H1 (cell line): Measurements from ENCODE around the gene FERMT2. TPM values are rescaled to one million over a fixed set of nuclear protein-coding genes. Genes with fewer than 3 reads are reported as not detected.

Experiments used
- CTCF ChIA-PET: fragments of 300-600 bp; sonication (Branson Sonifier 250); formaldehyde crosslinking; loops from one replicate; lab custom pipeline; 2021; ENCODE audit not compliant: partially characterized antibody; lab: Charles Lee
- POLR2A ChIA-PET: fragments of 300-600 bp; sonication (Branson Sonifier 250); formaldehyde crosslinking; loops from one replicate; lab custom pipeline; 2021; ENCODE audit warnings: inconsistent platforms; ENCODE audit not compliant: partially characterized antibody; lab: Charles Lee
- DNase-seq, 2 experiments: peaks; one replicate each; pipeline versions ENCODE4 v3.0.0 to v3.0.0-alpha.2; 2010 to 2022; ENCODE audit warnings: low spot score in 2 of 2, low read depth in 1 of 2, mixed read lengths in 1 of 2
- FAIRE-seq: peaks from 2 replicates; lab custom pipeline; 2011; peaks lifted over from hg19 to GRCh38; lab: Jason Lieb, UNC
- H2AFZ ChIP-seq: 2 replicates; pipeline ENCODE4 v1.8.1; 2012; ENCODE audit warnings: low read length, inconsistent platforms
- H2AK5ac ChIP-seq: 2 replicates; pipeline ENCODE4 v1.6.1; 2013; ENCODE audit warnings: low read depth, low read length
- H2BK120ac ChIP-seq: replicated peaks from 2 replicates; pipeline ENCODE3; 2013; ENCODE audit warnings: low read depth, low read length, inconsistent platforms
- H2BK12ac ChIP-seq: 2 replicates; pipeline ENCODE4 v1.6.1; 2013; ENCODE audit warnings: low read depth, low read length
- H2BK15ac ChIP-seq: 2 replicates; pipeline ENCODE4 v1.6.1; 2013; ENCODE audit warnings: low read length
- H2BK20ac ChIP-seq: 2 replicates; pipeline ENCODE4 v1.6.1; 2013; ENCODE audit warnings: low read length
- H2BK5ac ChIP-seq: 2 replicates; pipeline ENCODE4 v1.6.1; 2013; ENCODE audit warnings: low read depth, low read length
- H3K14ac ChIP-seq: 2 replicates; pipeline ENCODE4 v1.6.1; 2013; ENCODE audit warnings: inconsistent platforms; ENCODE audit not compliant: insufficient read length
- H3K18ac ChIP-seq: 2 replicates; pipeline ENCODE4 v1.6.1; 2013; ENCODE audit warnings: low read length; ENCODE audit errors: extremely low read depth
- H3K23ac ChIP-seq: 2 replicates; pipeline ENCODE4 v1.6.1; 2013; ENCODE audit warnings: inconsistent platforms; ENCODE audit not compliant: insufficient read length
- H3K23me2 ChIP-seq: 2 replicates; pipeline ENCODE4 v1.6.1; 2013; ENCODE audit warnings: low read depth, low read length
- H3K27ac ChIP-seq: 2 replicates; pipeline ENCODE4 v1.6.1; 2011; ENCODE audit warnings: low read depth, low read length, inconsistent platforms
- H3K27me3 ChIP-seq, 4 experiments: replicated peaks in 1 of 4; 1 replicate in 1 of 4; 2 replicates in 3 of 4; pipeline versions ENCODE4 v1.6.1 to v1.8.1; 2011 to 2013; ENCODE audit warnings: low read length in 3 of 4, mild to moderate bottlenecking in 3 of 4, inconsistent platforms in 2 of 4, mixed read lengths in 2 of 4, moderate library complexity in 1 of 4; ENCODE audit not compliant: control insufficient read depth in 3 of 4, insufficient read depth in 3 of 4; ENCODE audit errors: extremely low read depth in 1 of 4
- H3K36me3 ChIP-seq, 4 experiments: 2 replicates each; pipeline versions ENCODE4 v1.6.1 to v1.8.1; 2011 to 2013; ENCODE audit warnings: mild to moderate bottlenecking in 4 of 4, low read length in 3 of 4, moderate library complexity in 2 of 4, control low read depth in 1 of 4, inconsistent platforms in 1 of 4; ENCODE audit not compliant: insufficient read depth in 4 of 4, control insufficient read depth in 2 of 4
- H3K4ac ChIP-seq: replicated peaks from 2 replicates; pipeline ENCODE3; 2013; ENCODE audit warnings: low read length, low read depth, mixed read lengths, inconsistent platforms; ENCODE audit not compliant: insufficient read length
- H3K4me1 ChIP-seq, 4 experiments: replicated peaks in 1 of 4; 1 replicate in 1 of 4; 2 replicates in 3 of 4; pipeline versions ENCODE4 v1.6.1 to v1.8.1; 2011 to 2013; ENCODE audit warnings: low read length in 3 of 4, inconsistent platforms in 2 of 4, mixed read lengths in 1 of 4; ENCODE audit not compliant: insufficient read depth in 4 of 4, control insufficient read depth in 3 of 4
- H3K4me2 ChIP-seq, 2 experiments: 2 replicates each; pipeline versions ENCODE4 v1.6.1 to v1.8.1; 2011 to 2013; ENCODE audit warnings: low read depth in 2 of 2, low read length in 2 of 2, control low read depth in 1 of 2, inconsistent platforms in 1 of 2, mild to moderate bottlenecking in 1 of 2; ENCODE audit not compliant: insufficient read depth in 1 of 2
- H3K4me3 ChIP-seq, 4 experiments: fragments of 200-600, 300-600 bp in 1 of 4; sonication (generic), shearing (Covaris generic), sonication (Bioruptor Twin) in 1 of 4; 2 replicates each; pipeline versions ENCODE4 v1.5.1 to v1.8.1; 2011 to 2016; ENCODE audit warnings: low read length in 4 of 4, low read depth in 3 of 4, control low read depth in 2 of 4, inconsistent platforms in 2 of 4, mild to moderate bottlenecking in 2 of 4, mixed read lengths in 1 of 4, moderate library complexity in 1 of 4; ENCODE audit not compliant: insufficient read depth in 2 of 4; ENCODE audit errors: extremely low read depth in 1 of 4
- H3K56ac ChIP-seq: replicated peaks from 2 replicates; pipeline ENCODE3; 2013; ENCODE audit warnings: low read depth, mild to moderate bottlenecking, mixed read lengths, low read length, inconsistent platforms; ENCODE audit not compliant: insufficient read length
- H3K79me1 ChIP-seq: 2 replicates; pipeline ENCODE4 v1.6.1; 2013; ENCODE audit warnings: low read depth, low read length, control low read depth
- H3K79me2 ChIP-seq, 2 experiments: 2 replicates each; pipeline versions ENCODE4 v1.6.1 to v1.8.1; 2012 to 2013; ENCODE audit warnings: low read length in 2 of 2, mild to moderate bottlenecking in 2 of 2, inconsistent platforms in 1 of 2; ENCODE audit not compliant: insufficient read depth in 2 of 2, control insufficient read depth in 1 of 2
- H3K9ac ChIP-seq, 4 experiments: replicated peaks in 1 of 4; 1 replicate in 1 of 4; 2 replicates in 3 of 4; pipeline versions ENCODE4 v1.6.1 to v1.8.1; 2011 to 2013; ENCODE audit warnings: low read depth in 3 of 4, low read length in 3 of 4, control low read depth in 2 of 4, mild to moderate bottlenecking in 2 of 4, moderate library complexity in 2 of 4, inconsistent platforms in 1 of 4; ENCODE audit errors: extremely low read depth in 1 of 4
- H3K9me3 ChIP-seq, 2 experiments: 2 replicates each; pipeline versions ENCODE4 v1.6.1 to v1.8.1; 2012 to 2013; ENCODE audit warnings: mild to moderate bottlenecking in 2 of 2, moderate library complexity in 2 of 2, control low read depth in 1 of 2, inconsistent platforms in 1 of 2, low read depth in 1 of 2, low read length in 1 of 2, mixed read lengths in 1 of 2; ENCODE audit not compliant: insufficient read depth in 2 of 2
- H4K20me1 ChIP-seq, 2 experiments: replicated peaks in 1 of 2; 2 replicates each; pipeline versions ENCODE3 to v1.8.1; 2011 to 2013; ENCODE audit warnings: inconsistent platforms in 2 of 2, low read length in 2 of 2, mild to moderate bottlenecking in 1 of 2; ENCODE audit not compliant: insufficient read depth in 2 of 2, control insufficient read depth in 1 of 2
- H4K5ac ChIP-seq: 2 replicates; pipeline ENCODE4 v1.6.1; 2013; ENCODE audit warnings: low read length, low read depth, mixed read lengths, inconsistent platforms; ENCODE audit not compliant: insufficient read length
- H4K8ac ChIP-seq: 2 replicates; pipeline ENCODE4 v1.8.0; 2013; ENCODE audit warnings: mild to moderate bottlenecking, moderate library complexity, low read length, inconsistent platforms; ENCODE audit not compliant: insufficient read depth; ENCODE audit errors: extremely low read depth
- H4K91ac ChIP-seq: replicated peaks from 2 replicates; pipeline ENCODE3; 2013; ENCODE audit warnings: low read length, mixed read lengths, inconsistent platforms; ENCODE audit not compliant: insufficient read length
- ASH2L ChIP-seq: fragments of 200-600, 300-600 bp; sonication (generic); IDR thresholded peaks from one replicate; pipeline ENCODE4 v1.7.1; 2017; ENCODE audit warnings: low read length
- BCL11A ChIP-seq, 2 experiments: IDR thresholded peaks; one replicate each; pipeline ENCODE4 v1.6.1; 2011; ENCODE audit warnings: low read depth in 2 of 2, low read length in 2 of 2, mild to moderate bottlenecking in 2 of 2
- BRCA1 ChIP-seq: IDR thresholded peaks from 2 replicates; pipeline ENCODE4 v1.6.1; 2012; ENCODE audit warnings: low read depth, low read length, improper control_type of control experiment
- CBX8 ChIP-seq: fragments of 300-800, 300-1000 bp; sonication (generic); IDR thresholded peaks from 2 replicates; pipeline ENCODE4 v1.7.1; 2016; ENCODE audit warnings: low read depth, low read length, borderline replicate concordance
- JUND ChIP-seq: IDR thresholded peaks from 2 replicates; pipeline ENCODE4 v1.6.1; 2011; ENCODE audit warnings: mild to moderate bottlenecking, improper control_type of control experiment, low read length
- RFX5 ChIP-seq: IDR thresholded peaks from 2 replicates; pipeline ENCODE4 v1.6.1; 2011; ENCODE audit warnings: low read depth, low read length, improper control_type of control experiment, borderline replicate concordance
- SAP30 ChIP-seq: fragments of 300-600 bp; sonication (generic); IDR thresholded peaks from 2 replicates; pipeline ENCODE4 v1.7.1; 2012; ENCODE audit warnings: low read length, moderate library complexity, mild to moderate bottlenecking, inconsistent platforms; ENCODE audit not compliant: insufficient read depth, insufficient replicate concordance
- SIN3A ChIP-seq, 2 experiments: IDR thresholded peaks in 1 of 2; conservative IDR thresholded peaks in 1 of 2; 2 replicates each; pipeline ENCODE4 v1.6.1; 2011 to 2012; ENCODE audit warnings: low read length in 2 of 2, improper control_type of control experiment in 1 of 2, low read depth in 1 of 2, mild to moderate bottlenecking in 1 of 2
- SIRT6 ChIP-seq: IDR thresholded peaks from one replicate; pipeline ENCODE4 v1.7.1; 2012; ENCODE audit warnings: low read length, inconsistent platforms
- YY1 ChIP-seq: IDR thresholded peaks from 2 replicates; pipeline ENCODE4 v1.6.1; 2011; ENCODE audit warnings: low read depth, mild to moderate bottlenecking, low read length
- WGBS, 2 experiments: shearing (Covaris generic) in 1 of 2; methylation state at CpG; one replicate each; pipeline versions ENCODE4 v1.1.6 to v1.1.7; 2013 to 2015; ENCODE audit warnings: low lambda C conversion rate in 2 of 2, mixed read lengths in 2 of 2, inconsistent platforms in 1 of 2, low coverage in 1 of 2, missing lambda C conversion rate in 1 of 2; ENCODE audit not compliant: insufficient replicate concordance in 2 of 2, insufficient coverage in 1 of 2, insufficient read length in 1 of 2; ENCODE audit errors: extremely low coverage in 1 of 2, missing lambda C conversion rate in 1 of 2; 5-methylcytosine and 5-hydroxymethylcytosine counted together
- polyA plus RNA-seq, 7 experiments: library from polyadenylated mRNA; depleted of rRNA in 3 of 7; stranded (reverse) in 5 of 7; unstranded in 2 of 7; fragments of >200 nt in 5 of 7; fragments of 200-250 nt in 2 of 7; gene quantifications; 1 replicate in 5 of 7; 2 replicates in 1 of 7; 4 replicates in 1 of 7; pipeline versions ENCODE4 v1.2.1 to v1.2.3, GENCODE V29; 2011 to 2013; ENCODE audit warnings: missing spikeins in 2 of 7, mixed read lengths in 2 of 7
- total RNA-seq: library from RNA; stranded (reverse); fragmentation: NEBNext Ultra II Directional; extraction: Animal tissue kit (Norgen Biotek cat#: 25700); gene quantifications from 2 replicates; pipeline ENCODE4 v1.2.1, GENCODE V29; 2021
- TF ChIP-seq, protein P1 (sequence below): IDR thresholded peaks from 2 replicates; pipeline ENCODE4 v1.6.1; 2012; ENCODE audit warnings: inconsistent platforms
- TF ChIP-seq, protein P2 (sequence below), 3 experiments: IDR thresholded peaks; 1 replicate in 2 of 3; 2 replicates in 1 of 3; pipeline versions ENCODE4 v1.5.1 to v1.6.1; 2011; ENCODE audit warnings: low read length in 3 of 3, mild to moderate bottlenecking in 3 of 3, inconsistent platforms in 2 of 3, low read depth in 1 of 3, moderate library complexity in 1 of 3; ENCODE audit not compliant: insufficient read depth in 1 of 3; ENCODE audit errors: control extremely low read depth in 1 of 3

FERMT2 gene
- total and polyA plus RNA-seq, 2 of the 8 experiments (the other 6 are each of a cell fraction or from before 2014, with no cell fraction given) = 53.3 to 142 TPM

DNA sequence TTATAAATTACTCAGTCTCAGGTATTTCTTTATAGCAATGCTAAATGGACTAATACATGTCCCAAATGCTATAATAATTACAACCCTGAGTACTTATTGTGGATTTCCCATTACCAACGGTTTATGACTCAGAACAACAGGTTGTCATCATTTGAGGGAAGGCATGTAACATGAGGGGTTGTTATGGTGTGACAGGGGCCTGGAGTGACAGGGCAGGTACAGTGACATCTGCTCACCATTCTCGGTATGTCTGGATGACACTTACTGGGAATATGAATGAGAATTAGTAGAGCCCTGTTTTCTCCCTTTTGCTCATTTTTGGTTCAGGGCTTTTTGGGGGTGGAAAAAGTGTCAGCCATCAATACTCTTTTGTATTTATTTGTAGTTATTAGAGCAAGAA is 36.2 kb upstream of the FERMT2 start:
- no peak for DNase-seq
- Histone ChIP-seq H3K9me3 (no peaks in the 10 kb centered on the region), H3K4ac (no peak overlapping the region), H3K4me3 (no peak overlapping the region), H2BK15ac (no peak overlapping the region), H3K4me2 (no peak overlapping the region), H2BK5ac (no peak overlapping the region), H3K23me2 (no peaks in the 10 kb centered on the region), H2BK12ac (no peak overlapping the region), H3K79me1 (no peaks in the 10 kb centered on the region), H2BK120ac (no peak overlapping the region), H3K36me3 (no peaks in the 10 kb centered on the region), H4K20me1 (no peaks in the 10 kb centered on the region), H3K23ac (no peak overlapping the region), H3K4me1 (no peaks in the 10 kb centered on the region), H2AFZ (no peak overlapping the region), H3K14ac (no peak overlapping the region), H2AK5ac (no peak overlapping the region), H3K56ac (no peak overlapping the region), H4K5ac (no peak overlapping the region), H3K79me2 (no peaks in the 10 kb centered on the region), H3K9ac (no peak overlapping the region), H2BK20ac (no peak overlapping the region), H4K8ac (no peak overlapping the region), H4K91ac (no peak overlapping the region), H3K18ac (no peak overlapping the region), H3K27me3 (no peaks in the 10 kb centered on the region), H3K27ac (no peak overlapping the region)
- CTCF ChIA-PET = no interaction called here
- POLR2A ChIA-PET = no interaction called here
- no peak for FAIRE-seq
- 89% methylated on average over 2 of the region's 2 CpGs; no CpG with 5 or more reads in 1 of the 2 experiments for WGBS, 2 experiments
- TF ChIP-seq, protein P1, sequence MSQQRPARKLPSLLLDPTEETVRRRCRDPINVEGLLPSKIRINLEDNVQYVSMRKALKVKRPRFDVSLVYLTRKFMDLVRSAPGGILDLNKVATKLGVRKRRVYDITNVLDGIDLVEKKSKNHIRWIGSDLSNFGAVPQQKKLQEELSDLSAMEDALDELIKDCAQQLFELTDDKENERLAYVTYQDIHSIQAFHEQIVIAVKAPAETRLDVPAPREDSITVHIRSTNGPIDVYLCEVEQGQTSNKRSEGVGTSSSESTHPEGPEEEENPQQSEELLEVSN = no peak
- TF ChIP-seq, protein P2, sequence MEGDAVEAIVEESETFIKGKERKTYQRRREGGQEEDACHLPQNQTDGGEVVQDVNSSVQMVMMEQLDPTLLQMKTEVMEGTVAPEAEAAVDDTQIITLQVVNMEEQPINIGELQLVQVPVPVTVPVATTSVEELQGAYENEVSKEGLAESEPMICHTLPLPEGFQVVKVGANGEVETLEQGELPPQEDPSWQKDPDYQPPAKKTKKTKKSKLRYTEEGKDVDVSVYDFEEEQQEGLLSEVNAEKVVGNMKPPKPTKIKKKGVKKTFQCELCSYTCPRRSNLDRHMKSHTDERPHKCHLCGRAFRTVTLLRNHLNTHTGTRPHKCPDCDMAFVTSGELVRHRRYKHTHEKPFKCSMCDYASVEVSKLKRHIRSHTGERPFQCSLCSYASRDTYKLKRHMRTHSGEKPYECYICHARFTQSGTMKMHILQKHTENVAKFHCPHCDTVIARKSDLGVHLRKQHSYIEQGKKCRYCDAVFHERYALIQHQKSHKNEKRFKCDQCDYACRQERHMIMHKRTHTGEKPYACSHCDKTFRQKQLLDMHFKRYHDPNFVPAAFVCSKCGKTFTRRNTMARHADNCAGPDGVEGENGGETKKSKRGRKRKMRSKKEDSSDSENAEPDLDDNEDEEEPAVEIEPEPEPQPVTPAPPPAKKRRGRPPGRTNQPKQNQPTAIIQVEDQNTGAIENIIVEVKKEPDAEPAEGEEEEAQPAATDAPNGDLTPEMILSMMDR (IDR thresholded peaks at IDR 0.05; ENCODE audit: control extremely low read depth in 1 of 3, insufficient read depth in 1 of 3, low read depth in 1 of 3, low read length in 3 of 3) = no peak
- no peak for TF ChIP-seq YY1
- no peak for TF ChIP-seq BCL11A (IDR thresholded peaks at IDR 0.05; ENCODE audit: low read depth in 2 of 2, low read length in 2 of 2)
- TF ChIP-seq JUND = no peak
- TF ChIP-seq SAP30 = no peak
- TF ChIP-seq SIRT6 = no peak
- no peak for TF ChIP-seq ASH2L
- no peak for TF ChIP-seq RFX5
- no peak for TF ChIP-seq BRCA1
- no peak for TF ChIP-seq SIN3A (conservative IDR thresholded peaks at IDR 0.05 in 1 of 2, IDR thresholded peaks at IDR 0.05 in 1 of 2; ENCODE audit: low read depth in 1 of 2, low read length in 2 of 2)
- TF ChIP-seq CBX8 = no peak
